Measurements from ENCODE around the gene KRT13.

GRCh38 chr17:41534899-41535546, 29.6 kb upstream of the KRT13 start:
- no peak for TF ChIP-seq CTCF (IDR thresholded peaks at IDR 0.05; ENCODE audit: low read length)
- no peak for TF ChIP-seq EZH2 (IDR thresholded peaks at IDR 0.05; ENCODE audit: borderline replicate concordance, low read length)

Data from OCI-LY1 (cell line).